Brain microvascular endothelial cell (primary cell): ENCODE measurements around the gene PAQR4.

Experiments used
- DNase-seq: peaks from one replicate; pipeline ENCODE4 v3.0.0-alpha.2; 2020
- H3K27ac ChIP-seq: fragments of 250-450 bp; sonication (Bioruptor Pico); 2 replicates; pipeline ENCODE4 v1.5.1; 2020; ENCODE audit warnings: mild to moderate bottlenecking, moderate library complexity
- H3K27me3 ChIP-seq: fragments of 250-450 bp; sonication (Bioruptor Pico); replicated peaks from 2 replicates; pipeline ENCODE4 v1.5.1; 2020; ENCODE audit warnings: mild to moderate bottlenecking
- H3K36me3 ChIP-seq: fragments of 250-450 bp; sonication (Bioruptor Pico); replicated peaks from 2 replicates; pipeline ENCODE4 v1.5.1; 2020; ENCODE audit warnings: mild to moderate bottlenecking
- H3K4me3 ChIP-seq: 2 replicates; pipeline ENCODE4 v1.5.1; 2011; ENCODE audit warnings: low read depth, mild to moderate bottlenecking, control low read depth, low read length, moderate library complexity
- CTCF ChIP-seq: IDR thresholded peaks from 2 replicates; pipeline ENCODE4 v1.5.1; 2011; ENCODE audit warnings: low read depth, mild to moderate bottlenecking, moderate library complexity, low read length, control low read depth, inconsistent platforms; ENCODE audit errors: missing control alignments
- in situ Hi-C: cut with HindIII; loops from 2 replicates; pipeline ENCODE4 v1.10.0; 2017; ENCODE audit warnings: low sequenced_read_pairs, low pct_ligation_motif_present

The PAQR4 gene

GRCh38 chr16:2990891-2991290 is 21.7 kb downstream of the PAQR4 start:
- in situ Hi-C loops: no loop called here
- Histone ChIP-seq H3K27me3 (peaks cover 2% of the 10 kb centered on the region), H3K27ac (no peak overlapping the region), H3K36me3 (no peaks in the 10 kb centered on the region), H3K4me3 (no peak overlapping the region)
- no peak for DNase-seq
- TF ChIP-seq CTCF: no peak

- Histone ChIP-seq H3K4me3 (no peak overlapping the region), H3K27ac (no peak overlapping the region), H3K27me3 (peaks cover 2% of the 10 kb centered on the region), H3K36me3 (no peaks in the 10 kb centered on the region)
- DNase-seq: no peak
- TF ChIP-seq CTCF: no peak
- in situ Hi-C loops: no loop called here
Observed at GRCh38 chr16:2991566-2992261, 22.6 kb downstream of the PAQR4 start.

- in situ Hi-C loops: no loop called here
- no peak overlapping the region for H3K27ac ChIP-seq
- no peak for DNase-seq
- no peak for TF ChIP-seq CTCF
- no peak overlapping the region for H3K4me3 ChIP-seq
- peaks cover 2% of the 10 kb centered on the region for H3K27me3 ChIP-seq
- H3K36me3 ChIP-seq: no peaks in the 10 kb centered on the region
Observed at GRCh38 chr16:2992383-2993081, 23.4 kb downstream of the PAQR4 start.

GRCh38 chr16:2996298-2996697 is 27.1 kb downstream of the PAQR4 start:
- in situ Hi-C loops: no loop called here
- no peak overlapping the region for H3K27ac ChIP-seq
- no peak for TF ChIP-seq CTCF
- H3K27me3 ChIP-seq: peaks cover 4% of the 10 kb centered on the region
- no peak overlapping the region for H3K4me3 ChIP-seq
- no peaks in the 10 kb centered on the region for H3K36me3 ChIP-seq
- no peak for DNase-seq

GRCh38 chr16:2999929-3000328 is 30.8 kb downstream of the PAQR4 start:
- in situ Hi-C loops: no loop called here
- peaks cover 6% of the 10 kb centered on the region for H3K27me3 ChIP-seq
- no peak overlapping the region for H3K27ac ChIP-seq
- no peak for DNase-seq
- no peak overlapping the region for H3K4me3 ChIP-seq
- TF ChIP-seq CTCF: no peak
- no peaks in the 10 kb centered on the region for H3K36me3 ChIP-seq
